ENCODE results near the gene TMEM135.
"Not testable (repeated sequence)": the region's sequence is repeated elsewhere in the genome, so short reads cannot be mapped to it uniquely, and the experiment has no call there.

DNA sequence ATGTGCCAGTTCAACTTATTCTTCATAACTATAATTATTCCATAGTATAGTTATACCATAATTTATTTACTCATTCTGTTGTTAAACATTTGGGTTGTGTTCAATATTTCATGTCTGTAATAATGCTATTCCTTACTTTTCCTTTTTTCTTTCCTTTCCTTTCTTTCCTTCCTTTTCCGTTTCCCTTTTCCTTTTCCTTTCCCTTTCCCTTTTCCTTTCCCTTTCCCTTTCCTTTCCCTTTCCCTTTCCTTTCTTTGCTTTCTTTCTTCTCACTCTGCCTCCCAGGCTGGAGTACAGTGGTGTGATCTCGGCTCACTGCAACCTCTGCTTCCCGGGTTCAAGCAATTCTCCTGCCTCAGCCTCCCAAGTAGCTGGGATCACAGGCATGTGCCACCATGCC, 151.2 kb downstream of the TMEM135 start:
- TF ChIP-seq FOXJ3 (CRISPR knock-in tag; IDR thresholded peaks at IDR 0.05); MEF2A (IDR thresholded peaks at IDR 0.05; ENCODE audit: borderline replicate concordance, low read depth); FOSL2 (IDR thresholded peaks at IDR 0.05; ENCODE audit: borderline replicate concordance, low read depth); GATA2 (CRISPR knock-in tag; IDR thresholded peaks at IDR 0.05); RXRA (IDR thresholded peaks at IDR 0.05; ENCODE audit: borderline replicate concordance, low read depth): not testable (repeated sequence)
- TF ChIP-seq, protein P1, sequence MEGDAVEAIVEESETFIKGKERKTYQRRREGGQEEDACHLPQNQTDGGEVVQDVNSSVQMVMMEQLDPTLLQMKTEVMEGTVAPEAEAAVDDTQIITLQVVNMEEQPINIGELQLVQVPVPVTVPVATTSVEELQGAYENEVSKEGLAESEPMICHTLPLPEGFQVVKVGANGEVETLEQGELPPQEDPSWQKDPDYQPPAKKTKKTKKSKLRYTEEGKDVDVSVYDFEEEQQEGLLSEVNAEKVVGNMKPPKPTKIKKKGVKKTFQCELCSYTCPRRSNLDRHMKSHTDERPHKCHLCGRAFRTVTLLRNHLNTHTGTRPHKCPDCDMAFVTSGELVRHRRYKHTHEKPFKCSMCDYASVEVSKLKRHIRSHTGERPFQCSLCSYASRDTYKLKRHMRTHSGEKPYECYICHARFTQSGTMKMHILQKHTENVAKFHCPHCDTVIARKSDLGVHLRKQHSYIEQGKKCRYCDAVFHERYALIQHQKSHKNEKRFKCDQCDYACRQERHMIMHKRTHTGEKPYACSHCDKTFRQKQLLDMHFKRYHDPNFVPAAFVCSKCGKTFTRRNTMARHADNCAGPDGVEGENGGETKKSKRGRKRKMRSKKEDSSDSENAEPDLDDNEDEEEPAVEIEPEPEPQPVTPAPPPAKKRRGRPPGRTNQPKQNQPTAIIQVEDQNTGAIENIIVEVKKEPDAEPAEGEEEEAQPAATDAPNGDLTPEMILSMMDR (IDR thresholded peaks at IDR 0.05) = not testable (repeated sequence)

Data from SK-N-SH (cell line).